ENCODE measurements around the gene ICE1. TPM values are rescaled to one million over a fixed set of nuclear protein-coding genes. Genes with fewer than 3 reads are reported as not detected.
"Not testable (repeated sequence)": the region's sequence is repeated elsewhere in the genome, so short reads cannot be mapped to it uniquely, and the experiment has no call there.

Gene ICE1
- total RNA-seq, 1 donor from 2014 or later = 21.8 TPM

GRCh38 chr5:5398071-5398470, 24.4 kb upstream of the ICE1 start:
- no peak for DNase-seq (ENCODE audit: low spot score)

DNA sequence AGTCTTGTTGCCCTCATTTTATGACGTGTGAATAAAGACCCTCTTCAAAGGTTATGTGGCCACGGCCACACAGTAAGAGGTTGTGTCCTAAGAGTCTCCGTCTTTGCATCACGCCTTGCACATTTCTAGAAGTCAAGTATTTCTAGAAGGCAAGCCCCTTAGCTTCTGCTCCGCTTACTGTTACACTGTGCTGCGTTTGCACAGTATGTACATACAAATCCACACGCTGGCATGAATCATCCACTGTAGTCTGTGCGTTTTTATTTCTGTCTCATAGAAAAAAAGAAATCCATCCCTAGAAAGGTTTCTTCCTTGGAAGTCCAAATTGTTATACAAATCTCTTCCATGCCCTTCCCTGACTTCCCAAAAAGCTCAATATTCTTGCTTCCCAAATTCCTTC, 21.4 kb upstream of the ICE1 start:
- DNase-seq (ENCODE audit: low spot score) = no peak

GRCh38 chr5:5403741-5404140, 18.7 kb upstream of the ICE1 start:
- DNase-seq (ENCODE audit: low spot score) = no peak

GRCh38 chr5:5404381-5404780, 18.1 kb upstream of the ICE1 start:
- DNase-seq (ENCODE audit: low spot score) = no peak

DNA sequence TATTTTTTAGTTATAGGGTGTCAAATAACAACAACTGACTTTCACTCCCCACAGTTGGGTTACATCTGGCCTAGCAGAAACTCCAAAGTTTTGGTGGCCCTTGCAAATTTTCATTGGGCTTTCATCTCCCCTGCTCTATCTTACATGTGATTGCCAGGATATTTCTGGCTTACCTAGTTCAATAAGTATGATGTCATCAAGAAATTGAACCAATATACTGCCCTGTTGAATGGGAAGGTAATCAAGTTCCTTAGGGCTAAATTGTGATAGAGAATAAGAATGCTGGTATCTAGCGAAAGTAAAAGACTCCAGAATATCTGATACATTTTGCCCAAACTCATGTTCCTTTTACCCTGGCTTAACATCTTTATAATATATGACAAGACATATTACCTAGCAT, 17.0 kb upstream of the ICE1 start:
- DNase-seq (ENCODE audit: low spot score) = no peak

GRCh38 chr5:5407924-5408323, 14.6 kb upstream of the ICE1 start:
- no peak for DNase-seq (ENCODE audit: low spot score)

DNA sequence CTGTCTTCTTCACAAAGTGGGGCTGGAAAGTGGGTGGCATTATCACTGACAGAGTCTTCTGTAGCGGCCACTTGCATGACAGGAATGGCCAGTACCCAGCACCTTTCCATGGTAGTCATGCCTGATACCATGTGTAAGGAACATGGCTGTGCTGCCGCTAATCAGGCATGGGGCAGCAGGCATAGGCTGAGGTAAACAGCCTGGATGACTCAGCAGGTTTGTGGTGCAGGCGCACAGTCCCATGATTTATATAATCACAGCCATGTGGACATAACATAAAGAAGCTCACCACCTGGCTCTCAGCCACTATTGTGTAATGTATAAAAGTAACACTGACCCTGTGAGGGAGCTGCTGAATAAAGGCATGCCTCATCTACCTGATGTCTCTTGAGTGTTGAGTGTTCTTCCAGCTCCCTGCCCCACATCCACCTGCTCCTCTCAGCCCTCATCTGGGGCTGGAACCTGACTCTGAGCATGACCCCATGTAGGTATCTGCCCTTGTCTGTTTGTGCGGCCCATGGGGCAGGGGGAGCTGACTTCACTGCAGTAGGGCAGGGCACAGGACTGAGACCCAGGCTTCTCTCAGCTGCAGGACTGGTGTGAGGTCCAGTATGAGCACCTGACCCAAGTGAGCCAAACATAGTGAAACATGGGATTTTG, 13.2 kb upstream of the ICE1 start:
- no peak for DNase-seq (ENCODE audit: low spot score)

DNA sequence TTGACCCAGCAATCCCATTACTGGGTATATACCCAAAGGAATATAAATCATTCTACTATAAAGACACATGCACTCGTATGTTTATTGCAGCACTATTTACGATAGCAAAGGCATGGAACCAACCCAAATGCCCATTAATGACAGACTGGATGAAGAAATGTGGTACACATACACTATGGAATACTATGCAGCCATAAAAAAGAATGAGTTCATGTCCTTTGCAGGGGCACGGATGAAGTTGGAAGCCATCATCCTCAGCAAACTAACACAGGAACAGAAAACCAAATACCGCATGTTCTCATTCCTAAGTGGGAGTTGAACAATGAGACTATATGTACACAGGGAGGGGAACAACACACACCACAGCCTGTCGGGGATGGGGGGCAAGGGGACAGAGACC, 8.6 kb upstream of the ICE1 start:
- DNase-seq (ENCODE audit: low spot score) = not testable (repeated sequence)

- DNase-seq (ENCODE audit: low spot score) = no peak
These were observed 7.5 kb upstream of the ICE1 start for GRCh38 chr5:5414999-5415398.

DNA sequence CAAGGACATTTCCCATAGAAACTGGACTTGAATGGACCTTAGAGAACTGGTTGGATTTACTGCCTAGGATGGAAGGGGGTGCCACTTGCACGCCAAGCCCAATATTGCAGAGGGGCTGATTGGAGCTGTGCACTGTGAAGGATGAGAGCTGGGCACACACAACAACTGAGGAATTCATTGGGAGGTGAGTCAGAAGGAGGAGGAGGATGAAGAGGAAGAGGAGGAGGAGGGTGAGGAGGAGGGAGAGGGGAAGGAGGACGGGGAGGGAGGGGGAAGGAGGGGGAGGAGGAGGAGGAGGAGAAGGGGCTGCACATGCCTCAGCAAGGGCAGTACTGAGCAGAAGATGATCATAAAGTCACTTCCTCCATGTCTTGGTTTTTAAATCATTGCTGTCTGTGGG, 5.7 kb upstream of the ICE1 start:
- DNase-seq (ENCODE audit: low spot score) = no peak

- DNase-seq (ENCODE audit: low spot score) = no peak
These were observed 4.5 kb upstream of the ICE1 start for GRCh38 chr5:5418006-5418405.

GRCh38 chr5:5418764-5419163, 3.7 kb upstream of the ICE1 start:
- no peak for DNase-seq (ENCODE audit: low spot score)

DNA sequence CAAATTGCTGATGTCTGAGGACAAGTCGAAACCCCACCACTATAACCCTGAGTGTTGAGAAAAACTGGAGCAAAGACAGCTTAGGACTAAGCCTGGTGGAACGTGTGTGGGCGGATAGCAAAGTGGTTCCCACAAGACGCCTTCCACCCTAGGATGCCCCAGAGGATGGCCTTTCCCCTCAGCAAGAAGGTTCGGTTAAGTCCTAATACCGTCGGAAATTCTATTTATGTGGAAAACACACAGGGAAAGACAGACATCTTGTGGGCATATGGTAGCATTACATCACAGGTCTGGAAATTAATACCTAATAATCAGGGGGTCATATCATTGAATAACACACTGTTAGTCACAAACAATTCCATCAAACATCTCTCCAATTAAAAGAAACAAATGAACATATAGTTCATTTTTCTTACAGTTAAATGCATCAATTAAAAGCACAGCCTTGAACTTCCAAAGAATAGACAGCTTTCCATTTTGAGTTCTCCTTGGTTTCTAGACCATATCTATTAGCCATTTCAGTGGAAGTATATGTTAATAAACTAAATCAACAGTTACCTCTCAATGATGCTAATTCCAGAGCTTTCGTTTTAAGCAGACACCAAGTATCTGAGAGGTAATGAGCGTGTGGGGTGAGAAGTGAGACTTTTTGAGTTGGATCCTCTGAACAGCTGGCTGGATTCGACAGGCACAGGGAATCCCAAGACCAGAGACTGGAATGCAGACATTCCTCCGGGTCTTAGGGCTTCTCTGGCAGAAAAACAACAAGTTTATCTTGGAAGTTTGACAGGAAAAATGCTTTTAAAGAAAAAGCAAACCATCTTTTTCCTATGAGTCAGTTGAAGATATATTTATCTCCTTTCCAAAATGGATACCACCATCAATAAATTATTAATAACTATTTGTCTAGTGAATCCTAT, 2.9 kb upstream of the ICE1 start:
- no peak for DNase-seq (ENCODE audit: low spot score)

- no peak for DNase-seq (ENCODE audit: low spot score)
These were observed 2.2 kb upstream of the ICE1 start for GRCh38 chr5:5420251-5420650.

DNA sequence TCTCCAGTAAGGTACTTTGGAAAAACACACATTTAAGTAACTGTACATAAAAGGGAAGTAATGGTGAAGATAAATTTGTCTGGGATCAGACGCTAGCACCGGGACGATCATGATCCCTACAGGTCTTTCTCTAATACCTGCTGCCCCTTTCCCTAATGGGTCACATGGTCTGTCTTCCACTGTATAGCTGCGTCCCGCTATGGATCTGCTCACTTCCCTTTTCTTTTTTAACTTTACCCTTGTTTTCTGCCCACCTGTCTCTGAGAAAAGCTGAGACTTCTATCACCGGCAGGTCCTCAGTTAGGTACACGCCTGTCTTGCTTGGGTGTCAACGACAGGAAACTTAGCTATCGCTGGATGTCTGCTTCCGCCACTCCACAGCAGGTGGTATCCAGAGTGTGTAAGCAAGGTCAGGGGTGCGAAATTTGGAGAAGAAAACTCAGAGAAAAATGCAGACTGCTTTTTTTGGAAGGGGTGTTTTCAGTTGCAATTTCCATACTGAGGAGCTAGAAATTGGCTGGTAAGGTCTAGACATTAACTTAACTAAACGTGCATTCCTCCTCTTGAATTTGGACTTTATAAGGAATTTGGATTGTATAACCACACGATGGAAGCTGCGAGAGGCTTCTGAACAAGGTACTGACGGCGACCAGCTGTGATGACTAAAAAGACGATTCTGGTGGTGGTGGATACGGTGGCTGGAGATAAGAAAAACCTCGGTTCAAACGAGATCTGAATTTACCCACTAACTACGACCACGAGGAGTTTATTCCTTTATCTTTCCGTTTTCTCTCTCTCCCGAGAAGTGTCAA, 1.1 kb upstream of the ICE1 start:
- DNase-seq (ENCODE audit: low spot score) = no peak

DNA sequence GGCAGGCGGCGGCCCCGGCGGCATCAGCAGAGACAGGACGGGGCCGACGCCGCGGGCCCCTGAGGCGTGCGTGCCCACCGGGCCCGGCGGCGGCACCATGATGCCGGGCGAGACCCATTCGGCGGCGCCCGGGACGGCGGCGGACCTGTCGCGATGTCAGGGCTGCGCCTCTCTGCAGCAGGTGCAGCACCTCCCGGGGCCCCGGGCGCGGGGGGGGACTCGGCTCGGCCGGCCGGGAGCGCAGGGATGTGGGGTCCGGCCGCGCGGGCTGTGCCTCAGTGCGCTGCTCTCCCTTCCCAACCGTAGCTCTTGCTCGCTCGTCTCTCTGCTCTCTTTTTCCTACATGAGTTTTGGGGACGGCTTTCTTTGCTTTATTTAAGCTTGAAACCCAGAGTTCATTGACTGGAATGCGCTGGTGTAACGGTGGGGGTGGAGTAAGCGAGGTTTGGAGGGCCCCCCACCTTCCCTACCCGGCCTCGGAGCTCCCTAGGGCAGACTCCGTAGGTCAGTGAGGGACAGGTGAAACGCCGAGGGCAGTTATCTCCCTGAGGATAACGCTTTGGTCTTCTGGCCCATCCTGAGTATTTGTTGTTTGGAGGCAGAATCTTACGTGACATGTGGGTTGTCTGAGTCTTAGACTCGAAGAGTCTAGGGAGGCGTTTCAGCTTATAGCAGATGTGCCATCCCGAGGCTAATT, 490 bp downstream of the ICE1 start:
- no peak for DNase-seq (ENCODE audit: low spot score)

DNA sequence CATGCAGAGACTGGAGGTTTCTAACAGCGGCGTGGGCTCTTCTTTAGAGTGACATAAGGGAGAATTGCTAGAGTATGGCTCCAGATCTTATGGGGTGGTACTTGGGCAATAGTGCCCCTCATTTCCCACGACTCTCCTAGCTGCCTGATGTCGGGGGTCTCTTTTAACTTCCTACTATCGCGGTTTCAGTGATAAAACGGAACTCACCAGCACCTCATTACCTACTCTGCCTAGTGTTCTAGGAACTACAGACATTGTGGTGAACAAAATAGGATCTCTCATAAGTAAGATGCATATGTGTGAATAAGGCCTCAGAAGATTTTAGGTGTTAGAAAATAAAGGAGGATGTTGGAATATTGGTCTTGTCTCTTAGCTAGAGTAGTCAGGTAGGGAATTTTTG, 1.1 kb downstream of the ICE1 start:
- no peak for DNase-seq (ENCODE audit: low spot score)

DNA sequence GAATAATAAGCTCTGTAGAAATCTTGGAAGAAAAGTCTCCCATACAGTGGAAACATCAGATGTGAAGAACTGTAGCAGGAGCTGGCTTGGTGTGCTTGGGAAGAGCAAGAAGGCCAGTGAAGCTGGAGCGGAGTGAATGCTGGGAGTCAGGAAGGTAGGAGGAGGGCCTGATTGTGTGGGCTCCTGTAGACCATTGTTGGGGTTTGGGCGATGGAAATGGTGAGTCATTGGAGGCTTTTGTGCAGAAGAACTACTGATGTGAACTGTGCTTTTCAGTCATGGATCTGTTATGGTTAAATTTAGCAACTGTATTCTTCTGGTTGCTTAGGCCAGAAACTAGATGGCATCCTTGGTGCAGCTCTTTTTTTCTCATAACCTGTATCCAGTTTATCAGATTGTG, 2.3 kb downstream of the ICE1 start:
- DNase-seq (ENCODE audit: low spot score) = no peak

DNA sequence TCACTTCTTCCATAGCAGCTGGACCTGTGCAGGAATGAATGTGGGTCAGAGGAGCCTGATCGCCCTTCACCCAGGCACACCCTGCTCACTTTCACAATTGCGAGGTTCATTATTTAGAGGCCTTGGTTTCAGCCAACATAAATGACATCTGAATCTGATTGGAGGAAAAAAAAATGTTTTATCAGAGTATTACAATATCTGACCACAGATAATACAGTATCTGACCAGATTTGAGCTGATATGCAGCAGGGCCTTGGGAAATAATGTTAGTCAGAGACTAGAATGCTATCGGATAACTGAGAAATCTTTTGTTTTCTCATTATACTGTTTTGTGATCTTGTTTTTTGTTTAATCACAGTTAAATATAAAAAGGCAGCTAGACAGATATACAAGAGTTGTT, 7.7 kb downstream of the ICE1 start:
- DNase-seq (ENCODE audit: low spot score) = no peak

- DNase-seq (ENCODE audit: low spot score) = no peak
These were observed 9.7 kb downstream of the ICE1 start for GRCh38 chr5:5432020-5432707.

GRCh38 chr5:5436203-5436760, 13.8 kb downstream of the ICE1 start:
- no peak for DNase-seq (ENCODE audit: low spot score)
